ENCODE results near the gene SLC25A30.

GRCh38 chr13:45403081-45403480 is 15.1 kb downstream of the SLC25A30 start:
- no peak for TF ChIP-seq ZC3H13 (CRISPR knock-in tag; IDR thresholded peaks at IDR 0.05)
- no peak for TF ChIP-seq POLR2A (IDR thresholded peaks at IDR 0.05; ENCODE audit: insufficient read depth in 1 of 2, low read depth in 2 of 2, low read length in 2 of 2)
- no peak for TF ChIP-seq EZH2 (conservative IDR thresholded peaks at IDR 0.05; ENCODE audit: low read depth, low read length)
- TF ChIP-seq ZNF549 (CRISPR knock-in tag; IDR thresholded peaks at IDR 0.05), result no peak
- no peak for TF ChIP-seq CTCF (CRISPR knock-in tag; IDR thresholded peaks at IDR 0.05)
- TF ChIP-seq MYNN (CRISPR knock-in tag; IDR thresholded peaks at IDR 0.05; ENCODE audit: low read depth), result no peak
- no peak for TF ChIP-seq IRF2 (CRISPR knock-in tag; IDR thresholded peaks at IDR 0.05)
- no peak for TF ChIP-seq ZNF274 (CRISPR knock-in tag; IDR thresholded peaks at IDR 0.05)
- no peak for TF ChIP-seq TAF1 (CRISPR knock-in tag; IDR thresholded peaks at IDR 0.05)
- TF ChIP-seq ZNF329 (CRISPR knock-in tag; IDR thresholded peaks at IDR 0.05; ENCODE audit: low read depth), result no peak
- no peak for TF ChIP-seq SP4 (CRISPR knock-in tag; IDR thresholded peaks at IDR 0.05)
- TF ChIP-seq GLMP (CRISPR knock-in tag; IDR thresholded peaks at IDR 0.05; ENCODE audit: borderline replicate concordance), result no peak
- no peak for TF ChIP-seq POLR2AphosphoS5 (IDR thresholded peaks at IDR 0.05; ENCODE audit: low read depth, low read length)
- TF ChIP-seq ATF5 (CRISPR knock-in tag; IDR thresholded peaks at IDR 0.05; ENCODE audit: low read depth), result no peak

Measured in HepG2 (cell line).